Endothelial cell (in vitro differentiated cells): ENCODE results near the gene SCRN1. TPM values are rescaled to one million over a fixed set of nuclear protein-coding genes. Genes with fewer than 3 reads are reported as not detected.
A peak's percentile ranks its signal among the peaks of the same experiment; 100 is the strongest.

Source experiments
- DNase-seq: peaks from one replicate; pipeline ENCODE4 v3.0.0; 2021; ENCODE audit warnings: low spot score
- H3K27ac Mint-ChIP-seq: one replicate; pipeline ENCODE4 v1.8.0; 2021; ENCODE audit warnings: mixed read lengths, inconsistent platforms; ENCODE audit not compliant: unreplicated experiment
- H3K27me3 Mint-ChIP-seq: one replicate; pipeline ENCODE4 v1.8.0; 2021; ENCODE audit warnings: mild to moderate bottlenecking, moderate library complexity, mixed read lengths, inconsistent platforms; ENCODE audit not compliant: unreplicated experiment
- H3K36me3 Mint-ChIP-seq: one replicate; pipeline ENCODE4 v1.8.0; 2021; ENCODE audit warnings: mild to moderate bottlenecking, low read depth, mixed read lengths, inconsistent platforms; ENCODE audit not compliant: unreplicated experiment
- H3K4me1 Mint-ChIP-seq: one replicate; pipeline ENCODE4 v1.8.0; 2021; ENCODE audit warnings: mild to moderate bottlenecking, mixed read lengths, inconsistent platforms; ENCODE audit not compliant: unreplicated experiment
- H3K4me3 Mint-ChIP-seq: one replicate; pipeline ENCODE4 v1.8.0; 2021; ENCODE audit warnings: mild to moderate bottlenecking, mixed read lengths, inconsistent platforms; ENCODE audit not compliant: unreplicated experiment
- H3K9me3 Mint-ChIP-seq: one replicate; pipeline ENCODE4 v1.8.0; 2021; ENCODE audit warnings: mixed read lengths, inconsistent platforms; ENCODE audit not compliant: unreplicated experiment
- CTCF ChIP-seq: fragments of 200-600 bp; sonication (generic); IDR thresholded peaks from one replicate; pipeline ENCODE4 v1.5.0; 2021; ENCODE audit warnings: antibody characterized with exemption; ENCODE audit not compliant: unreplicated experiment
- total RNA-seq: library from RNA; stranded (reverse); fragmentation: NEBNext Ultra II Directional; extraction: Animal tissue kit (Norgen Biotek cat#: 25700); gene quantifications from one replicate; pipeline ENCODE4 v1.2.1, GENCODE V29; 2021; ENCODE audit not compliant: unreplicated experiment

Gene SCRN1
- total RNA-seq, 1 donor from 2014 or later = 64.4 TPM

- Mint-ChIP-seq H3K4me3 (peak overlapping the region; percentile 42), H3K4me1 (no peaks in the 10 kb centered on the region), H3K27ac (no peak overlapping the region), H3K36me3 (peaks cover 40% of the 10 kb centered on the region), H3K27me3 (peaks cover 2% of the 10 kb centered on the region), H3K9me3 (no peaks in the 10 kb centered on the region)
- no peak for TF ChIP-seq CTCF
- no peak for DNase-seq
Observed at GRCh38 chr7:29945259-29945809, 44.3 kb downstream of the SCRN1 start.

- no peaks in the 10 kb centered on the region for H3K4me1 Mint-ChIP-seq
- TF ChIP-seq CTCF = no peak
- H3K36me3 Mint-ChIP-seq = peaks cover 69% of the 10 kb centered on the region
- H3K9me3 Mint-ChIP-seq = no peaks in the 10 kb centered on the region
- H3K27me3 Mint-ChIP-seq = no peaks in the 10 kb centered on the region
- H3K27ac Mint-ChIP-seq = no peak overlapping the region
- no peak for DNase-seq
- no peak overlapping the region for H3K4me3 Mint-ChIP-seq
Observed at GRCh38 chr7:29940199-29940598, 49.4 kb downstream of the SCRN1 start.

GRCh38 chr7:29937132-29937531 is 52.5 kb downstream of the SCRN1 start:
- DNase-seq = no peak
- no peaks in the 10 kb centered on the region for H3K4me1 Mint-ChIP-seq
- H3K36me3 Mint-ChIP-seq = peaks cover 58% of the 10 kb centered on the region
- no peaks in the 10 kb centered on the region for H3K27me3 Mint-ChIP-seq
- H3K27ac Mint-ChIP-seq = no peak overlapping the region
- TF ChIP-seq CTCF = no peak
- no peaks in the 10 kb centered on the region for H3K9me3 Mint-ChIP-seq
- H3K4me3 Mint-ChIP-seq = no peak overlapping the region

GRCh38 chr7:29935111-29935510 is 54.5 kb downstream of the SCRN1 start:
- no peak overlapping the region for H3K27ac Mint-ChIP-seq
- no peak for TF ChIP-seq CTCF
- no peaks in the 10 kb centered on the region for H3K27me3 Mint-ChIP-seq
- H3K4me3 Mint-ChIP-seq = no peak overlapping the region
- no peaks in the 10 kb centered on the region for H3K4me1 Mint-ChIP-seq
- no peaks in the 10 kb centered on the region for H3K9me3 Mint-ChIP-seq
- no peak for DNase-seq
- peaks cover 49% of the 10 kb centered on the region for H3K36me3 Mint-ChIP-seq

- Mint-ChIP-seq H3K36me3 (peaks cover 15% of the 10 kb centered on the region), H3K9me3 (no peaks in the 10 kb centered on the region)
- TF ChIP-seq CTCF = no peak
Observed at GRCh38 chr7:29929018-29929807, 60.4 kb downstream of the SCRN1 start.

More at GRCh38 chr7:29929018-29929807, 60.4 kb downstream of the SCRN1 start:
- Mint-ChIP-seq H3K27me3 (peaks cover 3% of the 10 kb centered on the region), H3K4me3 (no peak overlapping the region), H3K27ac (no peak overlapping the region), H3K4me1 (no peaks in the 10 kb centered on the region)
- DNase-seq = no peak
